Measurements from ENCODE around the gene RAPGEF4. TPM values are rescaled to one million over a fixed set of nuclear protein-coding genes. Genes with fewer than 3 reads are reported as not detected.

RAPGEF4 gene
- polyA plus RNA-seq, 2 donors = 1.7 to 3.1 TPM

- H3K9me3 ChIP-seq (ENCODE audit: control insufficient read depth in 2 of 2, insufficient read depth in 1 of 2, low read depth in 1 of 2, low read length in 1 of 2) = no peaks in the 10 kb centered on the region
- no peak overlapping the region for H3K4me3 ChIP-seq (ENCODE audit: low read depth in 1 of 2, low read length in 2 of 2)
- 25 to 28% methylated on average over 7 of the region's 7 CpGs for WGBS, 2 donors
- H3K36me3 ChIP-seq (ENCODE audit: control insufficient read depth in 2 of 2, insufficient read depth in 2 of 2, low read length in 1 of 2) = no peaks in the 10 kb centered on the region
- H3K4me1 ChIP-seq (ENCODE audit: control insufficient read depth in 2 of 2, insufficient read depth in 2 of 2, low read length in 1 of 2) = peaks cover 0 to 2% of the 10 kb centered on the region in 2 donors
- H3K27ac ChIP-seq (ENCODE audit: low read depth in 2 of 2, low read length in 1 of 2) = no peak overlapping the region
- H3K27me3 ChIP-seq (ENCODE audit: control insufficient read depth in 1 of 2, insufficient read depth in 2 of 2, low read length in 2 of 2) = no peaks in the 10 kb centered on the region
These were observed 195.2 kb downstream of the RAPGEF4 start for GRCh38 chr2:172930871-172931255.

GRCh38 chr2:172931256-172931894 lies 195.7 kb downstream of the RAPGEF4 start:
- Histone ChIP-seq H3K4me1 (ENCODE audit: control insufficient read depth in 2 of 2, insufficient read depth in 2 of 2, low read length in 1 of 2) (peaks cover 0 to 2% of the 10 kb centered on the region in 2 donors), H3K36me3 (ENCODE audit: control insufficient read depth in 2 of 2, insufficient read depth in 2 of 2, low read length in 1 of 2) (no peaks in the 10 kb centered on the region), H3K27ac (ENCODE audit: low read depth in 2 of 2, low read length in 1 of 2) (peak overlapping the region; percentile 37 to 49), H3K9me3 (ENCODE audit: control insufficient read depth in 2 of 2, insufficient read depth in 1 of 2, low read depth in 1 of 2, low read length in 1 of 2) (no peaks in the 10 kb centered on the region), H3K27me3 (ENCODE audit: control insufficient read depth in 1 of 2, insufficient read depth in 2 of 2, low read length in 2 of 2) (no peaks in the 10 kb centered on the region), H3K4me3 (ENCODE audit: low read depth in 1 of 2, low read length in 2 of 2) (no peak overlapping the region)
- 18 to 25% methylated on average over 7 of the region's 7 CpGs for WGBS, 2 donors

GRCh38 chr2:172931918-172932520 lies 196.4 kb downstream of the RAPGEF4 start:
- peak overlapping the region in 1 of 2 donors; percentile 37 for H3K27ac ChIP-seq (ENCODE audit: low read depth in 2 of 2, low read length in 1 of 2)
- no peaks in the 10 kb centered on the region for H3K36me3 ChIP-seq (ENCODE audit: control insufficient read depth in 2 of 2, insufficient read depth in 2 of 2, low read length in 1 of 2)
- 2% methylated on average over 8 of the region's 8 CpGs for WGBS, 2 donors
- no peaks in the 10 kb centered on the region for H3K27me3 ChIP-seq (ENCODE audit: control insufficient read depth in 1 of 2, insufficient read depth in 2 of 2, low read length in 2 of 2)
- no peaks in the 10 kb centered on the region for H3K9me3 ChIP-seq (ENCODE audit: control insufficient read depth in 2 of 2, insufficient read depth in 1 of 2, low read depth in 1 of 2, low read length in 1 of 2)
- no peak overlapping the region for H3K4me3 ChIP-seq (ENCODE audit: low read depth in 1 of 2, low read length in 2 of 2)
- peaks cover 0 to 2% of the 10 kb centered on the region in 2 donors for H3K4me1 ChIP-seq (ENCODE audit: control insufficient read depth in 2 of 2, insufficient read depth in 2 of 2, low read length in 1 of 2)

- 91 to 94% methylated on average over 7 of the region's 7 CpGs for WGBS, 2 donors
- no peaks in the 10 kb centered on the region for H3K27me3 ChIP-seq (ENCODE audit: control insufficient read depth in 1 of 2, insufficient read depth in 2 of 2, low read length in 2 of 2)
- H3K36me3 ChIP-seq (ENCODE audit: control insufficient read depth in 2 of 2, insufficient read depth in 2 of 2, low read length in 1 of 2) = no peaks in the 10 kb centered on the region
- no peak overlapping the region for H3K4me3 ChIP-seq (ENCODE audit: low read depth in 1 of 2, low read length in 2 of 2)
- H3K27ac ChIP-seq (ENCODE audit: low read depth in 2 of 2, low read length in 1 of 2) = no peak overlapping the region
- no peaks in the 10 kb centered on the region for H3K4me1 ChIP-seq (ENCODE audit: control insufficient read depth in 2 of 2, insufficient read depth in 2 of 2, low read length in 1 of 2)
- H3K9me3 ChIP-seq (ENCODE audit: control insufficient read depth in 2 of 2, insufficient read depth in 1 of 2, low read depth in 1 of 2, low read length in 1 of 2) = no peaks in the 10 kb centered on the region
These were observed 202.5 kb downstream of the RAPGEF4 start for GRCh38 chr2:172937884-172938712.

- Histone ChIP-seq H3K4me1 (ENCODE audit: control insufficient read depth in 2 of 2, insufficient read depth in 2 of 2, low read length in 1 of 2) (no peaks in the 10 kb centered on the region), H3K27me3 (ENCODE audit: control insufficient read depth in 1 of 2, insufficient read depth in 2 of 2, low read length in 2 of 2) (no peaks in the 10 kb centered on the region), H3K9me3 (ENCODE audit: control insufficient read depth in 2 of 2, insufficient read depth in 1 of 2, low read depth in 1 of 2, low read length in 1 of 2) (no peaks in the 10 kb centered on the region), H3K27ac (ENCODE audit: low read depth in 2 of 2, low read length in 1 of 2) (no peak overlapping the region), H3K36me3 (ENCODE audit: control insufficient read depth in 2 of 2, insufficient read depth in 2 of 2, low read length in 1 of 2) (no peaks in the 10 kb centered on the region), H3K4me3 (ENCODE audit: low read depth in 1 of 2, low read length in 2 of 2) (no peak overlapping the region)
- 58 to 60% methylated on average over 5 of the region's 5 CpGs for WGBS, 2 donors
These were observed 203.2 kb downstream of the RAPGEF4 start for GRCh38 chr2:172938713-172939375.

GRCh38 chr2:172943539-172943938 lies 207.9 kb downstream of the RAPGEF4 start:
- H3K4me1 ChIP-seq (ENCODE audit: control insufficient read depth in 2 of 2, insufficient read depth in 2 of 2, low read length in 1 of 2) = no peaks in the 10 kb centered on the region
- H3K36me3 ChIP-seq (ENCODE audit: control insufficient read depth in 2 of 2, insufficient read depth in 2 of 2, low read length in 1 of 2) = no peaks in the 10 kb centered on the region
- no peaks in the 10 kb centered on the region for H3K27me3 ChIP-seq (ENCODE audit: control insufficient read depth in 1 of 2, insufficient read depth in 2 of 2, low read length in 2 of 2)
- H3K4me3 ChIP-seq (ENCODE audit: low read depth in 1 of 2, low read length in 2 of 2) = no peak overlapping the region
- no peaks in the 10 kb centered on the region for H3K9me3 ChIP-seq (ENCODE audit: control insufficient read depth in 2 of 2, insufficient read depth in 1 of 2, low read depth in 1 of 2, low read length in 1 of 2)
- WGBS, 2 donors = 87 to 92% methylated on average over 3 of the region's 3 CpGs
- H3K27ac ChIP-seq (ENCODE audit: low read depth in 2 of 2, low read length in 1 of 2) = no peak overlapping the region

- WGBS, 2 donors = 55 to 65% methylated on average over 8 of the region's 8 CpGs
- Histone ChIP-seq H3K9me3 (ENCODE audit: control insufficient read depth in 2 of 2, insufficient read depth in 1 of 2, low read depth in 1 of 2, low read length in 1 of 2) (no peaks in the 10 kb centered on the region), H3K27me3 (ENCODE audit: control insufficient read depth in 1 of 2, insufficient read depth in 2 of 2, low read length in 2 of 2) (no peaks in the 10 kb centered on the region), H3K4me3 (ENCODE audit: low read depth in 1 of 2, low read length in 2 of 2) (no peak overlapping the region), H3K4me1 (ENCODE audit: control insufficient read depth in 2 of 2, insufficient read depth in 2 of 2, low read length in 1 of 2) (no peaks in the 10 kb centered on the region), H3K27ac (ENCODE audit: low read depth in 2 of 2, low read length in 1 of 2) (no peak overlapping the region), H3K36me3 (ENCODE audit: control insufficient read depth in 2 of 2, insufficient read depth in 2 of 2, low read length in 1 of 2) (no peaks in the 10 kb centered on the region)
These were observed 208.6 kb downstream of the RAPGEF4 start for GRCh38 chr2:172944022-172944793.

- Histone ChIP-seq H3K27ac (ENCODE audit: low read depth in 2 of 2, low read length in 1 of 2) (no peak overlapping the region), H3K4me1 (ENCODE audit: control insufficient read depth in 2 of 2, insufficient read depth in 2 of 2, low read length in 1 of 2) (no peaks in the 10 kb centered on the region), H3K27me3 (ENCODE audit: control insufficient read depth in 1 of 2, insufficient read depth in 2 of 2, low read length in 2 of 2) (no peaks in the 10 kb centered on the region), H3K9me3 (ENCODE audit: control insufficient read depth in 2 of 2, insufficient read depth in 1 of 2, low read depth in 1 of 2, low read length in 1 of 2) (no peaks in the 10 kb centered on the region), H3K4me3 (ENCODE audit: low read depth in 1 of 2, low read length in 2 of 2) (no peak overlapping the region), H3K36me3 (ENCODE audit: control insufficient read depth in 2 of 2, insufficient read depth in 2 of 2, low read length in 1 of 2) (no peaks in the 10 kb centered on the region)
- WGBS, 2 donors = 88 to 90% methylated on average over 1 of the region's 1 CpG
These were observed 209.3 kb downstream of the RAPGEF4 start for GRCh38 chr2:172944794-172945509.

All from esophagus (tissue), 2 donors.